Measurements from ENCODE around the gene PLEKHM3.

Gene PLEKHM3

GRCh38 chr2:207869784-207870778 is 155.2 kb downstream of the PLEKHM3 start:
- peak; percentile 28 to 33 for DNase-seq (ENCODE audit: low read depth in 1 of 2, low spot score in 1 of 2)
- H3K27ac ChIP-seq (replicated peaks), result no peak overlapping the region
- TF ChIP-seq POLR2AphosphoS5 (IDR thresholded peaks at IDR 0.05; ENCODE audit: low read depth), result no peak
- TF ChIP-seq CTCF (IDR thresholded peaks at IDR 0.05; ENCODE audit: insufficient read depth, low read length), result no peak
- TF ChIP-seq REST (IDR thresholded peaks at IDR 0.05; ENCODE audit: insufficient replicate concordance, low read depth), result no peak
- no peak for TF ChIP-seq GABPA (IDR thresholded peaks at IDR 0.05; ENCODE audit: low read depth)
- TF ChIP-seq SPI1 (IDR thresholded peaks at IDR 0.05; ENCODE audit: borderline replicate concordance, low read depth), result no peak
- H3K4me3 ChIP-seq (replicated peaks; ENCODE audit: insufficient read depth, low read length), result no peak overlapping the region
- H3K27me3 ChIP-seq (ENCODE audit: insufficient read depth, poor library complexity, severe bottlenecking), result no peaks in the 10 kb centered on the region

DNA sequence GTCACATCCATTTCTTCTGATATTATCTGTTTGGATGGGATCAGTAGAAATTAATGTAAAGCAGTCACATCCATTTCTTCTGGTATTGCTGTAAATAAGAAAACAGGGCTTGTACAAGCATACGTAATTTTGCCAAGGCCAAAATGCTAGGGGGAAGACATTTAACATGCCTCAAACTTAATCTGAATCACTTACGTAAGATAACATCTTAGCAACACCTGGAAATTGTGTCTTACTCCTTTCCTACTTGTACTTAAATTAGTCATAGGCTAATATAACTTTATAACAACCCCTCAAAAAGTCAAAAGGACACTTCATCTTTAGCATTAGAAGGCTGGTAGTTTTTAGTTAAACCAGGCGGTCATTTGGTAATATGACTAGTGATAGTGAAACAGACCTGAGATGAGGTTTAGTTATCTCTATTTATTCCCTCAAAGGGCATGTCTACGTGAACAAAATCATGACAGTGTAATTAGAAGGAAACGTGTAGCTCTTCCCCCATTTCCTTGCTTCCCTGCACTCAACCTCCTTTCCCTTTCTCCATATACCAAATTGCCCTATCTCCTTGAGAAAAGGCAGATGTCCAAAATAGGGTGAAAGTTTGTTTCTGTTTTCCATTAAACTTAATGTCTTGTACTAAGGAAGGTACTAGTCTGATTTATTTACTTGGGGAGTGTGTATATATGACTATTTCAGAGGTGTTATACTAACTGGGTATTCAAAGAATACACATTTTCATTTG is 156.3 kb downstream of the PLEKHM3 start:
- no peak overlapping the region for H3K27ac ChIP-seq (replicated peaks)
- no peak for DNase-seq (ENCODE audit: low read depth in 1 of 2, low spot score in 1 of 2)
- H3K4me3 ChIP-seq (replicated peaks; ENCODE audit: insufficient read depth, low read length), result no peak overlapping the region
- no peaks in the 10 kb centered on the region for H3K27me3 ChIP-seq (ENCODE audit: insufficient read depth, poor library complexity, severe bottlenecking)
- TF ChIP-seq REST (IDR thresholded peaks at IDR 0.05; ENCODE audit: insufficient replicate concordance, low read depth) (no peak), GABPA (IDR thresholded peaks at IDR 0.05; ENCODE audit: low read depth) (no peak), CTCF (IDR thresholded peaks at IDR 0.05; ENCODE audit: insufficient read depth, low read length) (no peak), POLR2AphosphoS5 (IDR thresholded peaks at IDR 0.05; ENCODE audit: low read depth) (no peak), SPI1 (IDR thresholded peaks at IDR 0.05; ENCODE audit: borderline replicate concordance, low read depth) (no peak)

GRCh38 chr2:207867905-207868304 is 157.4 kb downstream of the PLEKHM3 start:
- DNase-seq (ENCODE audit: low read depth in 1 of 2, low spot score in 1 of 2), result no peak
- TF ChIP-seq REST (IDR thresholded peaks at IDR 0.05; ENCODE audit: insufficient replicate concordance, low read depth) (no peak), SPI1 (IDR thresholded peaks at IDR 0.05; ENCODE audit: borderline replicate concordance, low read depth) (no peak), CTCF (IDR thresholded peaks at IDR 0.05; ENCODE audit: insufficient read depth, low read length) (no peak), GABPA (IDR thresholded peaks at IDR 0.05; ENCODE audit: low read depth) (no peak), POLR2AphosphoS5 (IDR thresholded peaks at IDR 0.05; ENCODE audit: low read depth) (no peak)
- no peaks in the 10 kb centered on the region for H3K27me3 ChIP-seq (ENCODE audit: insufficient read depth, poor library complexity, severe bottlenecking)
- no peak overlapping the region for H3K4me3 ChIP-seq (replicated peaks; ENCODE audit: insufficient read depth, low read length)
- H3K27ac ChIP-seq (replicated peaks), result no peak overlapping the region
